A673 (cell line): Measurements from ENCODE around the gene TRIP13.
"Not testable (repeated sequence)": the region's sequence is repeated elsewhere in the genome, so short reads cannot be mapped to it uniquely, and the experiment has no call there.

ENCODE experiments used
- EZH2 ChIP-seq: fragments of 200-600 bp; sonication (generic); IDR thresholded peaks from 2 replicates; pipeline ENCODE4 v1.6.1; 2017; ENCODE audit warnings: borderline replicate concordance, low read depth, mild to moderate bottlenecking, mixed read lengths, antibody characterized with exemption, low read length; ENCODE audit not compliant: poor library complexity, severe bottlenecking
- TF ChIP-seq, protein P1 (sequence below): fragments of 300-800, 200-600 bp; sonication (generic); conservative IDR thresholded peaks from 2 replicates; pipeline ENCODE4 v1.5.1; 2017; ENCODE audit warnings: low read depth, mild to moderate bottlenecking, antibody characterized with exemption, low read length, moderate library complexity, mixed read lengths

DNA sequence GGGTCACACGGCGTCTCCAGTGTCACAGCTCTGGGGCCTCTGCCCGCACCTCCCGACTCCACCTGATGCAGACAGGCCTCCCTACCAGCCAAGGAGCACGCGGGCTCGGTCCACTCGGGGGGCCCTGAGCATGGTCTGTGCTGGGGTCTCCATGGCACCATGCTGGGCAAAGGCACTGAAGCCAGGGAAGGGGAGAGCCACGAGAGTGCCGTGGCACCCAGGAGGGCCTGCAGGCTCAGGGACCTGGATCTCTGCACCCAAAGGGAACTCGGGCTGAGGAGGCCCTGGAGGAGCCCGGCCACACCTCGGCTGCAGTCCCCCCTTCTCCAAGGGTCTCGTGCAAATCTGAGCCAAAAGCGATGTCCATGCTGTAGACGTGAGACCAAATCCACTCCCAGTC, 48.3 kb upstream of the TRIP13 start:
- TF ChIP-seq, protein P1, sequence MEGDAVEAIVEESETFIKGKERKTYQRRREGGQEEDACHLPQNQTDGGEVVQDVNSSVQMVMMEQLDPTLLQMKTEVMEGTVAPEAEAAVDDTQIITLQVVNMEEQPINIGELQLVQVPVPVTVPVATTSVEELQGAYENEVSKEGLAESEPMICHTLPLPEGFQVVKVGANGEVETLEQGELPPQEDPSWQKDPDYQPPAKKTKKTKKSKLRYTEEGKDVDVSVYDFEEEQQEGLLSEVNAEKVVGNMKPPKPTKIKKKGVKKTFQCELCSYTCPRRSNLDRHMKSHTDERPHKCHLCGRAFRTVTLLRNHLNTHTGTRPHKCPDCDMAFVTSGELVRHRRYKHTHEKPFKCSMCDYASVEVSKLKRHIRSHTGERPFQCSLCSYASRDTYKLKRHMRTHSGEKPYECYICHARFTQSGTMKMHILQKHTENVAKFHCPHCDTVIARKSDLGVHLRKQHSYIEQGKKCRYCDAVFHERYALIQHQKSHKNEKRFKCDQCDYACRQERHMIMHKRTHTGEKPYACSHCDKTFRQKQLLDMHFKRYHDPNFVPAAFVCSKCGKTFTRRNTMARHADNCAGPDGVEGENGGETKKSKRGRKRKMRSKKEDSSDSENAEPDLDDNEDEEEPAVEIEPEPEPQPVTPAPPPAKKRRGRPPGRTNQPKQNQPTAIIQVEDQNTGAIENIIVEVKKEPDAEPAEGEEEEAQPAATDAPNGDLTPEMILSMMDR, result not testable (repeated sequence)
- TF ChIP-seq EZH2, result not testable (repeated sequence)
